Uterus (tissue), 4 donors: ENCODE data around the gene UBE2D2. TPM values are rescaled to one million over a fixed set of nuclear protein-coding genes. Genes with fewer than 3 reads are reported as not detected.
"Not testable (repeated sequence)": the region's sequence is repeated elsewhere in the genome, so short reads cannot be mapped to it uniquely, and the experiment has no call there.

Experiments
- DNase-seq, 2 donors: peaks; one replicate each; pipeline ENCODE4 v3.0.0-alpha.2; 2019 to 2020
- H3K27ac ChIP-seq, 2 donors: fragments of 200-600 bp; sonication (generic); 1 replicate in 1 of 2; 2 replicates in 1 of 2; pipeline ENCODE4 v1.5.1; 2016 to 2018
- H3K27me3 ChIP-seq, 2 donors: fragments of 200-600 bp; sonication (generic); one replicate each; pipeline ENCODE4 v1.5.1; 2018 to 2019; ENCODE audit warnings: control low read depth in 1 of 2
- H3K36me3 ChIP-seq, 2 donors: fragments of 200-600 bp; sonication (generic); one replicate each; pipeline ENCODE4 v1.5.1; 2019; ENCODE audit warnings: control low read depth in 1 of 2
- H3K4me1 ChIP-seq, 2 donors: fragments of 200-600 bp; sonication (generic); one replicate each; pipeline ENCODE4 v1.5.1; 2018 to 2019; ENCODE audit warnings: control low read depth in 1 of 2
- H3K4me3 ChIP-seq, 2 donors: fragments of 200-600 bp; sonication (generic); 1 replicate in 1 of 2; 2 replicates in 1 of 2; pipeline ENCODE4 v1.5.1; 2018 to 2019; ENCODE audit warnings: mild to moderate bottlenecking in 1 of 2
- H3K9me3 ChIP-seq, 2 donors: fragments of 200-600 bp; sonication (generic); one replicate each; pipeline ENCODE4 v1.5.1; 2019; ENCODE audit warnings: control low read depth in 1 of 2
- CTCF ChIP-seq, 4 experiments: fragments of 200-600 bp in 2 of 4; fragments of 450-650 bp in 2 of 4; sonication (generic) in 2 of 4; IDR thresholded peaks; one replicate each; pipeline ENCODE4 v1.5.1; 2016 to 2019; ENCODE audit warnings: antibody characterized with exemption in 4 of 4, mild to moderate bottlenecking in 2 of 4, moderate library complexity in 1 of 4
- POLR2A ChIP-seq, 2 donors: fragments of 450-650 bp; IDR thresholded peaks; one replicate each; pipeline ENCODE4 v1.6.1; 2016; ENCODE audit warnings: antibody characterized with exemption in 2 of 2, mild to moderate bottlenecking in 1 of 2, moderate library complexity in 1 of 2
- intact Hi-C: fragments of 100-400 bp; cut with DNase I; formaldehyde crosslinking; loops from one replicate; pipeline ENCODE4 v1.15.1; 2023; ENCODE audit warnings: low total_unique reads
- total RNA-seq, 4 donors: library from RNA; depleted of rRNA in 3 of 4; stranded (reverse); fragments of >200 nt in 3 of 4; gene quantifications; one replicate each; pipeline versions ENCODE4 v1.1.0 to v1.2.4, GENCODE V29; 2014 to 2023
- donor health status: DM: yes; HTN: yes; CAD: no.

The UBE2D2 gene
- total RNA-seq, 4 donors from 2014 or later, result 34.1 to 153 (median 76.3) TPM

- DNase-seq, result no peak
- Histone ChIP-seq H3K4me3 (no peak overlapping the region), H3K27ac (no peak overlapping the region), H3K9me3 (no peaks in the 10 kb centered on the region), H3K36me3 (no peaks in the 10 kb centered on the region), H3K27me3 (no peaks in the 10 kb centered on the region), H3K4me1 (peaks cover 3 to 9% of the 10 kb centered on the region in 2 donors)
- TF ChIP-seq POLR2A (IDR thresholded peaks at IDR 0.05) (no peak), CTCF (IDR thresholded peaks at IDR 0.05) (no peak)
- intact Hi-C loops, result no loop called here
Observed at GRCh38 chr5:139575751-139576150, 14.6 kb downstream of the UBE2D2 start.

- H3K9me3 ChIP-seq, result no peaks in the 10 kb centered on the region
- no peak for DNase-seq
- no peak overlapping the region for H3K27ac ChIP-seq
- H3K4me3 ChIP-seq, result no peak overlapping the region
- TF ChIP-seq CTCF (IDR thresholded peaks at IDR 0.05) (no peak), POLR2A (IDR thresholded peaks at IDR 0.05) (no peak)
- H3K4me1 ChIP-seq, result peaks cover 0 to 9% of the 10 kb centered on the region in 2 donors
- H3K27me3 ChIP-seq, result no peaks in the 10 kb centered on the region
- no peaks in the 10 kb centered on the region for H3K36me3 ChIP-seq
- intact Hi-C loops, result no loop called here
Observed at GRCh38 chr5:139577689-139578290, 16.7 kb downstream of the UBE2D2 start.

- no peak for TF ChIP-seq POLR2A (IDR thresholded peaks at IDR 0.05)
- no peak for TF ChIP-seq CTCF (IDR thresholded peaks at IDR 0.05)
- H3K9me3 ChIP-seq, result no peaks in the 10 kb centered on the region
- no peaks in the 10 kb centered on the region for H3K27me3 ChIP-seq
- peaks cover 0 to 9% of the 10 kb centered on the region in 2 donors for H3K4me1 ChIP-seq
- DNase-seq, result no peak
- no peak overlapping the region for H3K27ac ChIP-seq
- no peak overlapping the region for H3K4me3 ChIP-seq
- no peaks in the 10 kb centered on the region for H3K36me3 ChIP-seq
- intact Hi-C loops, result no loop called here
Observed at GRCh38 chr5:139578325-139578724, 17.2 kb downstream of the UBE2D2 start.

- H3K4me3 ChIP-seq, intact Hi-C loops, H3K27me3 ChIP-seq, H3K9me3 ChIP-seq, H3K27ac ChIP-seq, H3K4me1 ChIP-seq, H3K36me3 ChIP-seq, DNase-seq: not testable (repeated sequence)
Observed at GRCh38 chr5:139582181-139582580, 21.0 kb downstream of the UBE2D2 start.

- no peak overlapping the region for H3K4me3 ChIP-seq
- H3K4me1 ChIP-seq, result no peaks in the 10 kb centered on the region
- intact Hi-C loops, result no loop called here
- TF ChIP-seq CTCF (IDR thresholded peaks at IDR 0.05), result no peak
- TF ChIP-seq POLR2A (IDR thresholded peaks at IDR 0.05), result no peak
- no peak for DNase-seq
- no peaks in the 10 kb centered on the region for H3K36me3 ChIP-seq
- H3K9me3 ChIP-seq, result no peaks in the 10 kb centered on the region
- H3K27me3 ChIP-seq, result no peaks in the 10 kb centered on the region
- H3K27ac ChIP-seq, result no peak overlapping the region
Observed at GRCh38 chr5:139584137-139584536, 23.0 kb downstream of the UBE2D2 start.

GRCh38 chr5:139588116-139588515, 27.0 kb downstream of the UBE2D2 start:
- H3K9me3 ChIP-seq, H3K36me3 ChIP-seq, H3K27ac ChIP-seq, H3K4me1 ChIP-seq, H3K4me3 ChIP-seq, intact Hi-C loops, H3K27me3 ChIP-seq, DNase-seq: not testable (repeated sequence)
